H7 (cell line): Measurements from ENCODE around the gene DMTF1. TPM values are rescaled to one million over a fixed set of nuclear protein-coding genes. Genes with fewer than 3 reads are reported as not detected.
"Not testable (repeated sequence)": the region's sequence is repeated elsewhere in the genome, so short reads cannot be mapped to it uniquely, and the experiment has no call there.

Source experiments
- DNase-seq: peaks from one replicate; pipeline ENCODE4 v3.0.0; 2012
- H3K27me3 ChIP-seq: 2 replicates; pipeline ENCODE4 v1.6.0; 2011; ENCODE audit warnings: mild to moderate bottlenecking, low read length; ENCODE audit not compliant: control insufficient read depth, insufficient read depth
- H3K36me3 ChIP-seq: replicated peaks from 2 replicates; pipeline ENCODE4 v1.5.1; 2011; ENCODE audit warnings: low read length; ENCODE audit not compliant: control insufficient read depth, insufficient read depth
- H3K4me3 ChIP-seq: 2 replicates; pipeline ENCODE4 v1.5.1; 2011; ENCODE audit warnings: low read depth, mild to moderate bottlenecking, control low read depth, low read length, moderate library complexity; ENCODE audit not compliant: insufficient read depth
- total RNA-seq: library from RNA; depleted of rRNA; stranded (reverse); fragments of >200 nt; shearing (Covaris generic); gene quantifications from 2 replicates; pipeline ENCODE4 v1.2.3, GENCODE V29; 2014; rRNA removed

DMTF1 gene
- total RNA-seq: 70.7 and 74.4 TPM in 2 replicates

GRCh38 chr7:87152112-87152896, at the start of gene DMTF1:
Gene DMTF1 (plus strand): TSS chr7:87152453. CDS start chr7:87164942, 12,489 bp downstream.
- H3K27me3 ChIP-seq: no peaks in the 10 kb centered on the region
- DNase-seq: peak; percentile 93

GRCh38 chr7:87105401-87105800, 46.9 kb upstream of the DMTF1 start:
- no peak for DNase-seq
- H3K4me3 ChIP-seq: no peak overlapping the region
- no peaks in the 10 kb centered on the region for H3K27me3 ChIP-seq
- no peaks in the 10 kb centered on the region for H3K36me3 ChIP-seq

More at GRCh38 chr7:87152112-87152896, at the start of gene DMTF1:
- peak within 1 kb of the TSS; percentile 89 for H3K4me3 ChIP-seq
- H3K36me3 ChIP-seq: no peaks in the 10 kb centered on the region

- Histone ChIP-seq H3K36me3 (no peaks in the 10 kb centered on the region), H3K4me3 (no peak overlapping the region), H3K27me3 (no peaks in the 10 kb centered on the region)
- no peak for DNase-seq
Measured at GRCh38 chr7:87106974-87107612, 45.2 kb upstream of the DMTF1 start.

GRCh38 chr7:87107949-87108776, 44.1 kb upstream of the DMTF1 start:
- no peak overlapping the region for H3K4me3 ChIP-seq
- H3K36me3 ChIP-seq: no peaks in the 10 kb centered on the region
- no peaks in the 10 kb centered on the region for H3K27me3 ChIP-seq
- no peak for DNase-seq

GRCh38 chr7:87110778-87111177, 41.5 kb upstream of the DMTF1 start:
- no peaks in the 10 kb centered on the region for H3K36me3 ChIP-seq
- no peak for DNase-seq
- no peak overlapping the region for H3K4me3 ChIP-seq
- no peaks in the 10 kb centered on the region for H3K27me3 ChIP-seq

GRCh38 chr7:87111877-87112276, 40.4 kb upstream of the DMTF1 start:
- Histone ChIP-seq H3K4me3 (no peak overlapping the region), H3K27me3 (no peaks in the 10 kb centered on the region), H3K36me3 (no peaks in the 10 kb centered on the region)
- DNase-seq: no peak

- Histone ChIP-seq H3K4me3 (no peak overlapping the region), H3K27me3 (no peaks in the 10 kb centered on the region), H3K36me3 (no peaks in the 10 kb centered on the region)
- DNase-seq: no peak
Measured at GRCh38 chr7:87113077-87113476, 39.2 kb upstream of the DMTF1 start.

- not testable (repeated sequence) for H3K36me3 ChIP-seq, H3K27me3 ChIP-seq, DNase-seq, H3K4me3 ChIP-seq
Measured at GRCh38 chr7:87113904-87114303, 38.3 kb upstream of the DMTF1 start.

GRCh38 chr7:87115772-87116171, 36.5 kb upstream of the DMTF1 start:
- H3K4me3 ChIP-seq, DNase-seq, H3K27me3 ChIP-seq, H3K36me3 ChIP-seq: not testable (repeated sequence)

GRCh38 chr7:87116315-87116714, 35.9 kb upstream of the DMTF1 start:
- Histone ChIP-seq H3K36me3 (no peaks in the 10 kb centered on the region), H3K4me3 (no peak overlapping the region), H3K27me3 (no peaks in the 10 kb centered on the region)
- no peak for DNase-seq

GRCh38 chr7:87119581-87119980, 32.7 kb upstream of the DMTF1 start:
- H3K27me3 ChIP-seq: no peaks in the 10 kb centered on the region
- H3K36me3 ChIP-seq: no peaks in the 10 kb centered on the region
- DNase-seq: no peak
- no peak overlapping the region for H3K4me3 ChIP-seq

GRCh38 chr7:87123105-87123504, 29.1 kb upstream of the DMTF1 start:
- H3K36me3 ChIP-seq: no peaks in the 10 kb centered on the region
- no peak overlapping the region for H3K4me3 ChIP-seq
- DNase-seq: no peak
- no peaks in the 10 kb centered on the region for H3K27me3 ChIP-seq

GRCh38 chr7:87127019-87127418, 25.2 kb upstream of the DMTF1 start:
- Histone ChIP-seq H3K27me3 (no peaks in the 10 kb centered on the region), H3K4me3 (no peak overlapping the region), H3K36me3 (no peaks in the 10 kb centered on the region)
- DNase-seq: no peak

- DNase-seq: peak; percentile 11
- H3K36me3 ChIP-seq: no peaks in the 10 kb centered on the region
- no peak overlapping the region for H3K4me3 ChIP-seq
- no peaks in the 10 kb centered on the region for H3K27me3 ChIP-seq
Measured at GRCh38 chr7:87128861-87129267, 23.4 kb upstream of the DMTF1 start.
